ENCODE measurements around the gene KCNK13.

DNA sequence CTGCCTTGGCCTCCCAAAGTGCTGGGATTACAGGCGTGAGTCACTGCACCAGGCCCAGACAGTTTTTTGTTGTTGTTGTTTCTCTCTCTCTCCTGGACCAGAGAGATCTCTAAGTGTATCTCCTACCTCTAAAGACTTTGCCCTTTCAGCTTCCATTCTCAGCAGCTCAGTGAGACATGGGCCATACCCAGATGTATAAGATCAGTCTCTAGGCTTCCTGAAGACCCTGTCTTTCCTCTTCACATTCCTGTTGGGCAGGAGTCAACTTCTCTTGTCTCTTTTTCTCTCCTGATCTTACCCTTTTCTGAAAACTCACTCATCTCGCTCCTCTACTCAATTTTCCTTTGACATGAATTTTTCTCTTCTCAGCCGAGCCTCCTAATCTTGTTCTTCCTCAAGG lies 42.0 kb downstream of the KCNK13 start:
- TF ChIP-seq, protein P1, sequence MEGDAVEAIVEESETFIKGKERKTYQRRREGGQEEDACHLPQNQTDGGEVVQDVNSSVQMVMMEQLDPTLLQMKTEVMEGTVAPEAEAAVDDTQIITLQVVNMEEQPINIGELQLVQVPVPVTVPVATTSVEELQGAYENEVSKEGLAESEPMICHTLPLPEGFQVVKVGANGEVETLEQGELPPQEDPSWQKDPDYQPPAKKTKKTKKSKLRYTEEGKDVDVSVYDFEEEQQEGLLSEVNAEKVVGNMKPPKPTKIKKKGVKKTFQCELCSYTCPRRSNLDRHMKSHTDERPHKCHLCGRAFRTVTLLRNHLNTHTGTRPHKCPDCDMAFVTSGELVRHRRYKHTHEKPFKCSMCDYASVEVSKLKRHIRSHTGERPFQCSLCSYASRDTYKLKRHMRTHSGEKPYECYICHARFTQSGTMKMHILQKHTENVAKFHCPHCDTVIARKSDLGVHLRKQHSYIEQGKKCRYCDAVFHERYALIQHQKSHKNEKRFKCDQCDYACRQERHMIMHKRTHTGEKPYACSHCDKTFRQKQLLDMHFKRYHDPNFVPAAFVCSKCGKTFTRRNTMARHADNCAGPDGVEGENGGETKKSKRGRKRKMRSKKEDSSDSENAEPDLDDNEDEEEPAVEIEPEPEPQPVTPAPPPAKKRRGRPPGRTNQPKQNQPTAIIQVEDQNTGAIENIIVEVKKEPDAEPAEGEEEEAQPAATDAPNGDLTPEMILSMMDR (conservative IDR thresholded peaks at IDR 0.05 in 1 of 2, IDR thresholded peaks at IDR 0.05 in 1 of 2; ENCODE audit: low read depth in 1 of 2, low read length in 2 of 2) = no peak
- TF ChIP-seq EZH2 (IDR thresholded peaks at IDR 0.05; ENCODE audit: low read length, missing control alignments) = no peak

Data from fibroblast of lung (primary cell).